SK-N-SH treated with all-trans-retinoic acid at 6 μM for 48 hours (cell line): ENCODE measurements around the gene RAB7B.

ENCODE experiments used
- ATAC-seq: fragments of 200-7000 bp; cut with Tn5 transposase; 3 replicates; pipeline ENCODE4 v1.9.1; 2020; ENCODE audit warnings: mild to moderate bottlenecking, moderate library complexity
- ARNTL ChIP-seq: fragments of 450-650 bp; formaldehyde crosslinking; IDR thresholded peaks from 2 replicates; pipeline ENCODE4 v1.5.0; 2020; ENCODE audit warnings: low read depth, mild to moderate bottlenecking, moderate library complexity, borderline replicate concordance
- BACH2 ChIP-seq: fragments of 250-450 bp; sonication (Bioruptor Pico); IDR thresholded peaks from 2 replicates; pipeline ENCODE4 v1.9.0; 2021; ENCODE audit warnings: mild to moderate bottlenecking, borderline replicate concordance
- CREB5 ChIP-seq: fragments of 250-450 bp; sonication (Bioruptor Pico); IDR thresholded peaks from 2 replicates; pipeline ENCODE4 v1.5.1; 2020; ENCODE audit warnings: low read depth, mild to moderate bottlenecking, moderate library complexity
- CSDC2 ChIP-seq: fragments of 250-450 bp; sonication (Bioruptor Pico); IDR thresholded peaks from 2 replicates; pipeline ENCODE4 v1.5.0; 2020; ENCODE audit warnings: mild to moderate bottlenecking, moderate library complexity
- CSRNP3 ChIP-seq: fragments of 250-450 bp; sonication (Bioruptor Pico); IDR thresholded peaks from 2 replicates; pipeline ENCODE4 v1.5.1; 2021; ENCODE audit warnings: mild to moderate bottlenecking, moderate library complexity
- ESRRG ChIP-seq: fragments of 250-450 bp; sonication (Bioruptor Pico); IDR thresholded peaks from 2 replicates; pipeline ENCODE4 v1.6.1; 2021; ENCODE audit warnings: mild to moderate bottlenecking
- GLIS3 ChIP-seq: fragments of 250-450 bp; sonication (Bioruptor Pico); IDR thresholded peaks from 2 replicates; pipeline ENCODE4 v1.5.0; 2020; ENCODE audit warnings: mild to moderate bottlenecking, moderate library complexity
- ISL1 ChIP-seq: fragments of 250-450 bp; sonication (Bioruptor Pico); IDR thresholded peaks from 2 replicates; pipeline ENCODE4 v2.1.2; 2022; ENCODE audit warnings: mild to moderate bottlenecking, moderate library complexity
- OSR1 ChIP-seq: fragments of 250-450 bp; sonication (Bioruptor Pico); IDR thresholded peaks from 2 replicates; pipeline ENCODE4 v1.8.0; 2022; ENCODE audit warnings: moderate library complexity, mild to moderate bottlenecking, inconsistent platforms
- PATZ1 ChIP-seq: fragments of 250-450 bp; sonication (Bioruptor Pico); IDR thresholded peaks from 2 replicates; pipeline ENCODE4 v1.8.0; 2020; ENCODE audit warnings: mild to moderate bottlenecking, moderate library complexity, borderline replicate concordance
- POU6F1 ChIP-seq: fragments of 250-450 bp; sonication (Bioruptor Pico); IDR thresholded peaks from 2 replicates; pipeline ENCODE4 v1.8.0; 2021; ENCODE audit warnings: low read depth, mild to moderate bottlenecking, moderate library complexity, borderline replicate concordance
- PPARA ChIP-seq: fragments of 250-450 bp; sonication (Bioruptor Pico); IDR thresholded peaks from 2 replicates; pipeline ENCODE4 v1.5.0; 2020; ENCODE audit warnings: mild to moderate bottlenecking, borderline replicate concordance
- RARB ChIP-seq: fragments of 250-450 bp; sonication (Bioruptor Pico); IDR thresholded peaks from 2 replicates; pipeline ENCODE4 v1.8.0; 2021; ENCODE audit warnings: mild to moderate bottlenecking, moderate library complexity
- SNAI2 ChIP-seq: fragments of 250-450 bp; sonication (Bioruptor Pico); IDR thresholded peaks from 2 replicates; pipeline ENCODE4 v1.5.0; 2020; ENCODE audit warnings: mild to moderate bottlenecking, moderate library complexity
- TCF4 ChIP-seq: fragments of 250-450 bp; sonication (Bioruptor Pico); IDR thresholded peaks from 2 replicates; pipeline ENCODE4 v1.8.0; 2021; ENCODE audit warnings: mild to moderate bottlenecking, moderate library complexity, borderline replicate concordance
- TOX ChIP-seq: fragments of 250-450 bp; sonication (Bioruptor Pico); IDR thresholded peaks from 2 replicates; pipeline ENCODE4 v1.8.0; 2021; ENCODE audit warnings: mild to moderate bottlenecking, moderate library complexity, borderline replicate concordance
- ZC3H10 ChIP-seq: fragments of 250-450 bp; sonication (Bioruptor Pico); IDR thresholded peaks from 2 replicates; pipeline ENCODE4 v1.5.1; 2021; ENCODE audit warnings: mild to moderate bottlenecking, moderate library complexity
- ZFP3 ChIP-seq: fragments of 250-450 bp; sonication (Bioruptor Pico); IDR thresholded peaks from 2 replicates; pipeline ENCODE4 v1.5.0; 2020; ENCODE audit warnings: mild to moderate bottlenecking, moderate library complexity
- ZFP30 ChIP-seq: fragments of 450-650 bp; formaldehyde crosslinking; IDR thresholded peaks from 2 replicates; pipeline ENCODE4 v1.5.0; 2022; ENCODE audit warnings: mild to moderate bottlenecking, moderate library complexity
- ZNF565 ChIP-seq: fragments of 450-650 bp; formaldehyde crosslinking; conservative IDR thresholded peaks from 2 replicates; pipeline ENCODE4 v1.5.0; 2020; ENCODE audit warnings: low read depth, mild to moderate bottlenecking, moderate library complexity
- ZNF70 ChIP-seq: fragments of 450-650 bp; formaldehyde crosslinking; IDR thresholded peaks from 2 replicates; pipeline ENCODE4 v1.5.0; 2020; ENCODE audit warnings: mild to moderate bottlenecking, moderate library complexity
- ZNF8 ChIP-seq: fragments of 450-650 bp; formaldehyde crosslinking; IDR thresholded peaks from 2 replicates; pipeline ENCODE4 v1.5.0; 2020; ENCODE audit warnings: mild to moderate bottlenecking, moderate library complexity
- TF ChIP-seq, protein P1 (sequence below): fragments of 250-450 bp; sonication (Bioruptor Pico); IDR thresholded peaks from 2 replicates; pipeline ENCODE4 v1.5.0; 2020; ENCODE audit warnings: mild to moderate bottlenecking, moderate library complexity

The RAB7B gene

GRCh38 chr1:205979301-205979700, 23.9 kb downstream of the RAB7B start:
- no peak for ATAC-seq
- TF ChIP-seq GLIS3 (CRISPR knock-in tag), result no peak

- ATAC-seq, result no peak
- TF ChIP-seq ZNF565 (CRISPR knock-in tag), result no peak
- TF ChIP-seq PATZ1 (CRISPR knock-in tag), result no peak
- TF ChIP-seq TCF4 (CRISPR knock-in tag), result no peak
- TF ChIP-seq ARNTL (CRISPR knock-in tag), result no peak
- no peak for TF ChIP-seq PPARA (CRISPR knock-in tag)
- no peak for TF ChIP-seq POU6F1 (CRISPR knock-in tag)
- TF ChIP-seq ISL1 (CRISPR knock-in tag), result no peak
- no peak for TF ChIP-seq ZNF8
- TF ChIP-seq, protein P1, sequence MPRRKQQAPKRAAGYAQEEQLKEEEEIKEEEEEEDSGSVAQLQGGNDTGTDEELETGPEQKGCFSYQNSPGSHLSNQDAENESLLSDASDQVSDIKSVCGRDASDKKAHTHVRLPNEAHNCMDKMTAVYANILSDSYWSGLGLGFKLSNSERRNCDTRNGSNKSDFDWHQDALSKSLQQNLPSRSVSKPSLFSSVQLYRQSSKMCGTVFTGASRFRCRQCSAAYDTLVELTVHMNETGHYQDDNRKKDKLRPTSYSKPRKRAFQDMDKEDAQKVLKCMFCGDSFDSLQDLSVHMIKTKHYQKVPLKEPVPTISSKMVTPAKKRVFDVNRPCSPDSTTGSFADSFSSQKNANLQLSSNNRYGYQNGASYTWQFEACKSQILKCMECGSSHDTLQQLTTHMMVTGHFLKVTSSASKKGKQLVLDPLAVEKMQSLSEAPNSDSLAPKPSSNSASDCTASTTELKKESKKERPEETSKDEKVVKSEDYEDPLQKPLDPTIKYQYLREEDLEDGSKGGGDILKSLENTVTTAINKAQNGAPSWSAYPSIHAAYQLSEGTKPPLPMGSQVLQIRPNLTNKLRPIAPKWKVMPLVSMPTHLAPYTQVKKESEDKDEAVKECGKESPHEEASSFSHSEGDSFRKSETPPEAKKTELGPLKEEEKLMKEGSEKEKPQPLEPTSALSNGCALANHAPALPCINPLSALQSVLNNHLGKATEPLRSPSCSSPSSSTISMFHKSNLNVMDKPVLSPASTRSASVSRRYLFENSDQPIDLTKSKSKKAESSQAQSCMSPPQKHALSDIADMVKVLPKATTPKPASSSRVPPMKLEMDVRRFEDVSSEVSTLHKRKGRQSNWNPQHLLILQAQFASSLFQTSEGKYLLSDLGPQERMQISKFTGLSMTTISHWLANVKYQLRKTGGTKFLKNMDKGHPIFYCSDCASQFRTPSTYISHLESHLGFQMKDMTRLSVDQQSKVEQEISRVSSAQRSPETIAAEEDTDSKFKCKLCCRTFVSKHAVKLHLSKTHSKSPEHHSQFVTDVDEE, result no peak
- TF ChIP-seq SNAI2 (CRISPR knock-in tag), result no peak
- TF ChIP-seq ZFP30, result no peak
- TF ChIP-seq ZFP3 (CRISPR knock-in tag), result no peak
- no peak for TF ChIP-seq BACH2 (CRISPR knock-in tag)
- no peak for TF ChIP-seq TOX (CRISPR knock-in tag)
- no peak for TF ChIP-seq ZNF70 (CRISPR knock-in tag)
- no peak for TF ChIP-seq RARB (CRISPR knock-in tag)
- no peak for TF ChIP-seq OSR1 (CRISPR knock-in tag)
- no peak for TF ChIP-seq ZC3H10
- TF ChIP-seq CSDC2 (CRISPR knock-in tag), result no peak
- TF ChIP-seq ESRRG, result no peak
- TF ChIP-seq, all 23 proteins: peak for 0
These were observed 24.5 kb downstream of the RAB7B start for GRCh38 chr1:205978676-205979075.

DNA sequence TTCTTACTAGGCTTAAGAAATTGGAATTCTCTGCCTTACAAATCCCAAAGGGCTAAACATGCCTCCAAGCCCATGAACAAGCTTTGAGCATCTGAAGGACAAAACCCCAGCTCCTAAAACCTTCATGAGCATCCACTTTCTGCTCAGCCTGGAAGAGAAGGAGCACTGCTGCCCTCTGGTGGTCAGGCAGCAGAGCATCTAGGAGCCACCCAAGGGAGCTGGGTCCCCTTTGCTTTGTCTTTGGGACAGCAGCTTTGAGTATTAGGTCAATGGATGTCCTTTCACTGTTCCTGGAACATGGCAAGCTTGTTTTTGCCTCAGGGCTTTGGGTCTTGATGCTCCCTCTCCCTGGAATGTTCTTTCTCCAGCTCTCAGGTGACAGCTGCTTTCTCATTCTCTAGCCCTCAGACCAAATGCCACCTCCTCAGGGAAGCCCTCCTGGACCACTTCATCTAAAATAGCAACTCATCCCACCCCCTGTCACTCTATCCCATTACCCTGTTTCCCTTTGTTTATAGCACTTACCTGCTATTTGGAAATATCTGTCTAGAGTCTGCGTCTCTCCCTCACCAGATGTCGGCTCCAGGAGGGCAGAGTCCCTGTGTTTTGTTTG, 25.7 kb downstream of the RAB7B start:
- ATAC-seq, result peak; percentile 97
- no peak for TF ChIP-seq ZNF565 (CRISPR knock-in tag)
- TF ChIP-seq ZC3H10, result no peak
- no peak for TF ChIP-seq OSR1 (CRISPR knock-in tag)
- TF ChIP-seq CREB5 (CRISPR knock-in tag), result no peak
- TF ChIP-seq GLIS3 (CRISPR knock-in tag), result no peak
- TF ChIP-seq ESRRG, result no peak
- no peak for TF ChIP-seq BACH2 (CRISPR knock-in tag)
- TF ChIP-seq PATZ1 (CRISPR knock-in tag), result no peak
- no peak for TF ChIP-seq CSRNP3 (CRISPR knock-in tag)
- TF ChIP-seq ZNF70 (CRISPR knock-in tag), result no peak
